HCT116 (cell line): ENCODE measurements around the gene C1orf53. TPM values are rescaled to one million over a fixed set of nuclear protein-coding genes. Genes with fewer than 3 reads are reported as not detected.

Experiments used
- ATAC-seq: fragments of 200-7000 bp; cut with Tn5 transposase; 2 replicates; pipeline ENCODE4 v1.9.1; 2020; ENCODE audit warnings: mild to moderate bottlenecking, moderate library complexity
- BruUV-seq: library from RNA; stranded (reverse); fragments of 400-500 nt; replicated peaks from 2 replicates; lab custom pipeline; 2021; lab: Mats Ljungman, UMichigan
- CTCF ChIA-PET: fragments of 300-600 bp; sonication (Branson Sonifier 250); formaldehyde crosslinking; loops from one replicate; lab custom pipeline; 2021; ENCODE audit warnings: antibody characterized with exemption; lab: Charles Lee
- POLR2A ChIA-PET: fragments of 300-600, 350-600 bp; sonication (Branson Sonifier 250); formaldehyde crosslinking; loops from one replicate; lab custom pipeline; 2021; ENCODE audit warnings: antibody characterized with exemption; lab: Charles Lee
- RAD21 ChIA-PET, 2 experiments: fragments of 300-600 bp; sonication (Branson Sonifier 250); formaldehyde crosslinking; loops; one replicate each; lab custom pipeline; 2023; ENCODE audit warnings: low total read pairs in 2 of 2; ENCODE audit not compliant: uncharacterized antibody in 2 of 2, unreplicated experiment in 2 of 2, low non-redundant PET in 1 of 2; lab: Charles Lee
- DNase-seq: peaks from one replicate; pipeline ENCODE4 v3.0.0-alpha.2; 2010; ENCODE audit warnings: low read depth, low spot score
- H2AFZ ChIP-seq: fragments of 200-600 bp; shearing (Covaris generic), sonication (generic); 2 replicates; pipeline ENCODE4 v1.6.1; 2017; ENCODE audit warnings: low read depth, mixed run types, mixed read lengths, antibody characterized with exemption, low read length; ENCODE audit not compliant: poor library complexity, severe bottlenecking
- H3K27ac ChIP-seq: 2 replicates; pipeline ENCODE4 v1.5.1; 2012; ENCODE audit warnings: low read depth, low read length
- H3K27me3 ChIP-seq: fragments of 200-600 bp; sonication (generic); 2 replicates; pipeline ENCODE4 v1.6.1; 2016; ENCODE audit warnings: mixed run types, low read length, mixed read lengths; ENCODE audit not compliant: insufficient read depth
- H3K36me3 ChIP-seq, 2 experiments: fragments of 200-500 bp in 1 of 2; fragments of 200-600 bp in 1 of 2; sonication (Bioruptor generic) in 1 of 2; sonication (generic) in 1 of 2; 2 replicates each; pipeline versions ENCODE4 v1.5.1 to v1.6.1; 2014 to 2016; ENCODE audit warnings: low read length in 2 of 2, inconsistent platforms in 1 of 2, mixed read lengths in 1 of 2, mixed run types in 1 of 2; ENCODE audit not compliant: insufficient read depth in 2 of 2, control insufficient read depth in 1 of 2
- H3K4me1 ChIP-seq, 2 experiments: fragments of 200-600 bp in 1 of 2; sonication (generic) in 1 of 2; 2 replicates each; pipeline versions ENCODE4 v1.5.1 to v1.6.1; 2012 to 2017; ENCODE audit warnings: low read length in 2 of 2, inconsistent platforms in 1 of 2, mild to moderate bottlenecking in 1 of 2, mixed read lengths in 1 of 2, mixed run types in 1 of 2, moderate library complexity in 1 of 2; ENCODE audit not compliant: insufficient read depth in 2 of 2, control insufficient read depth in 1 of 2
- H3K4me2 ChIP-seq: fragments of 200-600 bp; sonication (generic); 2 replicates; pipeline ENCODE4 v1.6.1; 2017; ENCODE audit warnings: mixed run types, low read length, mixed read lengths
- H3K4me3 ChIP-seq, 2 experiments: fragments of 200-600 bp in 1 of 2; sonication (generic) in 1 of 2; replicated peaks in 1 of 2; 2 replicates each; pipeline ENCODE4 v1.5.1; 2011 to 2016; ENCODE audit warnings: low read length in 2 of 2, control low read depth in 1 of 2, low read depth in 1 of 2, mild to moderate bottlenecking in 1 of 2, mixed read lengths in 1 of 2, mixed run types in 1 of 2
- H3K79me2 ChIP-seq: fragments of 200-600 bp; sonication (generic); 2 replicates; pipeline ENCODE4 v1.6.1; 2017; ENCODE audit warnings: mild to moderate bottlenecking, mixed run types, low read length, moderate library complexity, mixed read lengths; ENCODE audit not compliant: insufficient read depth
- H3K9ac ChIP-seq: fragments of 200-600 bp; sonication (generic); 2 replicates; pipeline ENCODE4 v1.6.1; 2016; ENCODE audit warnings: low read length, mixed read lengths
- H3K9me2 ChIP-seq: fragments of 200-600 bp; sonication (generic), shearing (Covaris generic); 2 replicates; pipeline ENCODE4 v1.6.1; 2017; ENCODE audit warnings: mixed run types, mild to moderate bottlenecking, moderate library complexity; ENCODE audit not compliant: insufficient read depth
- H3K9me3 ChIP-seq, 2 experiments: fragments of 200-500 bp in 1 of 2; fragments of 200-600 bp in 1 of 2; sonication (Bioruptor generic) in 1 of 2; sonication (generic) in 1 of 2; 2 replicates each; pipeline ENCODE4 v1.6.1; 2014 to 2017; ENCODE audit warnings: low read length in 2 of 2, mixed read lengths in 2 of 2, inconsistent platforms in 1 of 2, low read depth in 1 of 2, mild to moderate bottlenecking in 1 of 2, mixed run types in 1 of 2, moderate library complexity in 1 of 2; ENCODE audit not compliant: control insufficient read depth in 1 of 2, insufficient read depth in 1 of 2
- H4K20me1 ChIP-seq: fragments of 200-600 bp; sonication (generic), shearing (Covaris generic); 2 replicates; pipeline ENCODE4 v1.6.1; 2017; ENCODE audit warnings: mixed run types, mild to moderate bottlenecking, moderate library complexity; ENCODE audit not compliant: insufficient read depth
- CEBPB ChIP-seq: IDR thresholded peaks from 2 replicates; pipeline ENCODE4 v1.6.1; 2012; ENCODE audit warnings: low read depth
- EGR1 ChIP-seq: IDR thresholded peaks from 2 replicates; pipeline ENCODE4 v1.6.1; 2012; ENCODE audit warnings: low read depth
- ELF1 ChIP-seq: IDR thresholded peaks from 2 replicates; pipeline ENCODE4 v1.6.1; 2012; ENCODE audit warnings: low read depth, borderline replicate concordance
- EZH2phosphoT487 ChIP-seq: fragments of 200-600 bp; IDR thresholded peaks from 2 replicates; pipeline ENCODE4 v1.6.1; 2018; ENCODE audit warnings: antibody characterized with exemption, borderline replicate concordance
- JUND ChIP-seq: IDR thresholded peaks from 2 replicates; pipeline ENCODE4 v1.6.1; 2012
- POLR2AphosphoS5 ChIP-seq: IDR thresholded peaks from 2 replicates; pipeline ENCODE4 v1.6.1; 2011; ENCODE audit warnings: mild to moderate bottlenecking, low read depth, low read length, moderate library complexity
- RAD21 ChIP-seq: IDR thresholded peaks from 2 replicates; pipeline ENCODE4 v1.6.1; 2012; ENCODE audit warnings: low read depth, mild to moderate bottlenecking
- TCF7L2 ChIP-seq: IDR thresholded peaks from 2 replicates; pipeline ENCODE4 v1.7.0; 2011; ENCODE audit warnings: borderline replicate concordance, inconsistent platforms; ENCODE audit not compliant: insufficient read depth, insufficient read length; ENCODE audit errors: extremely low read depth
- YY1 ChIP-seq: IDR thresholded peaks from 2 replicates; pipeline ENCODE4 v1.6.1; 2011; ENCODE audit warnings: low read length, low read depth, moderate library complexity, mild to moderate bottlenecking; ENCODE audit not compliant: insufficient replicate concordance; ENCODE audit errors: extremely low read depth
- ZFX ChIP-seq: fragments of 450-650 bp; IDR thresholded peaks from 2 replicates; pipeline ENCODE4 v1.6.1; 2017
- intact Hi-C: fragments of 100-400 bp; cut with micrococcal nuclease; formaldehyde crosslinking; loops from 2 replicates; pipeline ENCODE4 v1.10.0; 2022
- total RNA-seq: library from RNA; stranded (reverse); gene quantifications from one replicate; pipeline ENCODE4 v1.2.1, GENCODE V29; 2021; ENCODE audit not compliant: unreplicated experiment
- TF ChIP-seq, protein P1 (sequence below): IDR thresholded peaks from 2 replicates; pipeline ENCODE4 v1.6.1; 2012
- TF ChIP-seq, protein P2 (sequence below): IDR thresholded peaks from 2 replicates; pipeline ENCODE4 v1.6.1; 2012
- TF ChIP-seq, protein P3 (sequence below): IDR thresholded peaks from 2 replicates; pipeline ENCODE4 v1.6.1; 2012; ENCODE audit warnings: low read depth
- TF ChIP-seq, protein P4 (sequence below), 3 experiments: fragments of 200-600 bp in 1 of 3; sonication (generic) in 1 of 3; IDR thresholded peaks in 2 of 3; conservative IDR thresholded peaks in 1 of 3; 2 replicates each; pipeline ENCODE4 v1.5.1; 2012 to 2017; ENCODE audit warnings: low read depth in 2 of 3, low read length in 2 of 3, antibody characterized with exemption in 1 of 3, borderline replicate concordance in 1 of 3, control low read depth in 1 of 3, mild to moderate bottlenecking in 1 of 3, mixed read lengths in 1 of 3, mixed run types in 1 of 3, moderate library complexity in 1 of 3; ENCODE audit not compliant: insufficient read depth in 1 of 3

Gene C1orf53
- total RNA-seq, 1 experiment from 2014 or later: 4.2 TPM

DNA sequence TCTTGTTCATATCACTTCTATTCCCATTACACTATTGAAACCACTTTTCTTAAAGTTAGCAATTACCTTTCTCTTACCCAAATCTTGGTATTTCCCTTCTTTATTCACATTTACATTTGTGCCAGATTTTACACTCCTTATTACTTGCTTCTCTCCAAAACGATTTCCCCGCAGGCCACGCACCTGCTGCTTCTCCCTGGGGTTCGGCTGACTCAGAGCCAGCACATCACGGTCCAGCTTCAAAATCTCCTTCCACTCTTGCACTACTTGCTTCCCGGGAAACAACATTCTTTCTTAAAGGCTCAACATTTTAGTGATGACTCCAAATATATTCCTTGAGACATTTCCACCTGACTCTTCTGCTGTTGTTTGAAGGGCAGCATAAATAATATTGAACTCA, 35.5 kb downstream of the C1orf53 start:
- Histone ChIP-seq H3K27ac (no peak overlapping the region), H3K9me3 (no peaks in the 10 kb centered on the region), H4K20me1 (no peaks in the 10 kb centered on the region), H3K9ac (no peak overlapping the region), H3K4me2 (no peak overlapping the region), H3K4me3 (no peak overlapping the region), H2AFZ (no peak overlapping the region), H3K27me3 (no peaks in the 10 kb centered on the region), H3K4me1 (no peaks in the 10 kb centered on the region), H3K9me2 (no peaks in the 10 kb centered on the region), H3K36me3 (no peaks in the 10 kb centered on the region), H3K79me2 (no peaks in the 10 kb centered on the region)
- ChIA-PET RAD21 (no interaction called here), CTCF (no interaction called here), POLR2A (no interaction called here)
- DNase-seq (no peak), ATAC-seq (no peak)
- no TSS peak for BruUV-seq
- intact Hi-C loops: loop anchor here (10.0 kb wide), 1 partner anchor 417 kb away; no protein-coding TSS in a partner anchor
- no peak for TF ChIP-seq POLR2AphosphoS5
- TF ChIP-seq ZFX: no peak
- no peak for TF ChIP-seq EZH2phosphoT487
- TF ChIP-seq, protein P1, sequence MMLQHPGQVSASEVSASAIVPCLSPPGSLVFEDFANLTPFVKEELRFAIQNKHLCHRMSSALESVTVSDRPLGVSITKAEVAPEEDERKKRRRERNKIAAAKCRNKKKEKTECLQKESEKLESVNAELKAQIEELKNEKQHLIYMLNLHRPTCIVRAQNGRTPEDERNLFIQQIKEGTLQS: no peak
- no peak for TF ChIP-seq ELF1
- TF ChIP-seq YY1: no peak
- no peak for TF ChIP-seq TCF7L2
- TF ChIP-seq, protein P2, sequence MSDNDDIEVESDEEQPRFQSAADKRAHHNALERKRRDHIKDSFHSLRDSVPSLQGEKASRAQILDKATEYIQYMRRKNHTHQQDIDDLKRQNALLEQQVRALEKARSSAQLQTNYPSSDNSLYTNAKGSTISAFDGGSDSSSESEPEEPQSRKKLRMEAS: no peak
- TF ChIP-seq, protein P3, sequence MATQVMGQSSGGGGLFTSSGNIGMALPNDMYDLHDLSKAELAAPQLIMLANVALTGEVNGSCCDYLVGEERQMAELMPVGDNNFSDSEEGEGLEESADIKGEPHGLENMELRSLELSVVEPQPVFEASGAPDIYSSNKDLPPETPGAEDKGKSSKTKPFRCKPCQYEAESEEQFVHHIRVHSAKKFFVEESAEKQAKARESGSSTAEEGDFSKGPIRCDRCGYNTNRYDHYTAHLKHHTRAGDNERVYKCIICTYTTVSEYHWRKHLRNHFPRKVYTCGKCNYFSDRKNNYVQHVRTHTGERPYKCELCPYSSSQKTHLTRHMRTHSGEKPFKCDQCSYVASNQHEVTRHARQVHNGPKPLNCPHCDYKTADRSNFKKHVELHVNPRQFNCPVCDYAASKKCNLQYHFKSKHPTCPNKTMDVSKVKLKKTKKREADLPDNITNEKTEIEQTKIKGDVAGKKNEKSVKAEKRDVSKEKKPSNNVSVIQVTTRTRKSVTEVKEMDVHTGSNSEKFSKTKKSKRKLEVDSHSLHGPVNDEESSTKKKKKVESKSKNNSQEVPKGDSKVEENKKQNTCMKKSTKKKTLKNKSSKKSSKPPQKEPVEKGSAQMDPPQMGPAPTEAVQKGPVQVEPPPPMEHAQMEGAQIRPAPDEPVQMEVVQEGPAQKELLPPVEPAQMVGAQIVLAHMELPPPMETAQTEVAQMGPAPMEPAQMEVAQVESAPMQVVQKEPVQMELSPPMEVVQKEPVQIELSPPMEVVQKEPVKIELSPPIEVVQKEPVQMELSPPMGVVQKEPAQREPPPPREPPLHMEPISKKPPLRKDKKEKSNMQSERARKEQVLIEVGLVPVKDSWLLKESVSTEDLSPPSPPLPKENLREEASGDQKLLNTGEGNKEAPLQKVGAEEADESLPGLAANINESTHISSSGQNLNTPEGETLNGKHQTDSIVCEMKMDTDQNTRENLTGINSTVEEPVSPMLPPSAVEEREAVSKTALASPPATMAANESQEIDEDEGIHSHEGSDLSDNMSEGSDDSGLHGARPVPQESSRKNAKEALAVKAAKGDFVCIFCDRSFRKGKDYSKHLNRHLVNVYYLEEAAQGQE: no peak
- TF ChIP-seq, protein P4, sequence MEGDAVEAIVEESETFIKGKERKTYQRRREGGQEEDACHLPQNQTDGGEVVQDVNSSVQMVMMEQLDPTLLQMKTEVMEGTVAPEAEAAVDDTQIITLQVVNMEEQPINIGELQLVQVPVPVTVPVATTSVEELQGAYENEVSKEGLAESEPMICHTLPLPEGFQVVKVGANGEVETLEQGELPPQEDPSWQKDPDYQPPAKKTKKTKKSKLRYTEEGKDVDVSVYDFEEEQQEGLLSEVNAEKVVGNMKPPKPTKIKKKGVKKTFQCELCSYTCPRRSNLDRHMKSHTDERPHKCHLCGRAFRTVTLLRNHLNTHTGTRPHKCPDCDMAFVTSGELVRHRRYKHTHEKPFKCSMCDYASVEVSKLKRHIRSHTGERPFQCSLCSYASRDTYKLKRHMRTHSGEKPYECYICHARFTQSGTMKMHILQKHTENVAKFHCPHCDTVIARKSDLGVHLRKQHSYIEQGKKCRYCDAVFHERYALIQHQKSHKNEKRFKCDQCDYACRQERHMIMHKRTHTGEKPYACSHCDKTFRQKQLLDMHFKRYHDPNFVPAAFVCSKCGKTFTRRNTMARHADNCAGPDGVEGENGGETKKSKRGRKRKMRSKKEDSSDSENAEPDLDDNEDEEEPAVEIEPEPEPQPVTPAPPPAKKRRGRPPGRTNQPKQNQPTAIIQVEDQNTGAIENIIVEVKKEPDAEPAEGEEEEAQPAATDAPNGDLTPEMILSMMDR (IDR thresholded peaks at IDR 0.05 in 2 of 3, conservative IDR thresholded peaks at IDR 0.05 in 1 of 3; ENCODE audit: borderline replicate concordance in 1 of 3, insufficient read depth in 1 of 3, low read depth in 2 of 3, low read length in 2 of 3): no peak
- no peak for TF ChIP-seq JUND
- TF ChIP-seq EGR1: no peak
- no peak for TF ChIP-seq CEBPB
- no peak for TF ChIP-seq RAD21
- TF ChIP-seq, all 23 proteins: peak for 0
